Measurements from ENCODE around the gene PFDN6.

Gene PFDN6

DNA sequence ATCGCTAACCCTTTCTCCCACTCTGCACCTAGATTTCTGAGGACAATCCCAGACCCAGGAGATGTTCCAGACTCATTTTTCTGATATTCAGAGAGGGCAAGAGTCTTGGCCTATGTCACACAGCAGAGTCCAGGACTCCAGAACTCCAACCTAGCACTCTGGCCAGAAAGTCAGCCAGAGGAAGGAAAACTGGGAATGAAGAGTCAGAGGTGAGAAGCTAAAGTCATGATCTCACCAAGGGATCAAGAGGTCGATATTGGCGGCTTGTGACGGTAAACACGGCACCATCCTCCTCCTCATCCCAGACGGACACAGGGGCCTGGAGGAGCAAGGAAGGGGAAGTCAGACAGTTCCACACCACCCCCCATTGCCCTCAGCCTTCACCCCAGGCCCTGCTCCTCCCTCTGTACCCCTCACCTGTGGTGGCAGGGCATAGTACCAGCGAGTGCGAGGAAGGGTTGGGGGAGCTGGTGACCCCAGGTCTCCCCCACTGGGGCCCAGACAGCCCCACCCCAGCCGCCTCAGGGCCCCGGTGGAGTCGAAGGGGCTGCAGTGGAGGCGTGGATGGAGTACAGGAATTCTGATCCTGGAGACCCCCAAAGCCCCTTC, 7.5 kb downstream of the PFDN6 start:
- DNase-seq, result no peak

DNA sequence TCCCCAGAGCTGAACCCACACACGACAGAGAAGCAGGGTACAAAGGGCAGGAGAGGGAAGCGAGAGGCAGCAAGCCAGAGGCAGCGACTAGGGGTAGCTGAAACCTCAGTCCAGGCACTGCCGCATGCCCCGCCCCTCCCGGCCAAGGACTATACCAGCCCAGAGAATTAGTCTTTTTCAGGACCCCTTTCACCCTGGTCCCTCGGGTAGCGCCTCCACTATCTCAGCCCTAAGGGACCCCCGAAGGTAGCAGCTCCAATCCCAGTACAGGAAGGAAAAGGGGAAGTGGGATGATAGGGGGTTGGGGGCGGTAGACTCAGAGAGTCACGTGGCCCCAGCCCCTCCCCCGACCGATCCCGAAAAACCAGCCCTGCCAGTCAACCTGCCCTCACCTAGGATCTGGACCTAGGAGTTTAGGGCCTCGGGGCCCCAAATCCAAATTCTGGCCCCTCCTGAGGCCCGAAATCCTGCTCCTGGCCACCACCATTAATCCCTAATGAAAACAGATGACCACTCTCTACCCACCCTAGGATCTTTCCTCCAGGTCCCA, 8.1 kb downstream of the PFDN6 start:
- DNase-seq, result no peak

GRCh38 chr6:33297956-33298772, 8.8 kb downstream of the PFDN6 start:
- no peak for DNase-seq

GRCh38 chr6:33298773-33299236, 9.4 kb downstream of the PFDN6 start, which contains the start of gene RGL2:
TSS of gene RGL2 (minus strand) at chr6:33298942. CDS start at chr6:33298610, 332 bp downstream.
- peak; percentile 79 for DNase-seq

DNA sequence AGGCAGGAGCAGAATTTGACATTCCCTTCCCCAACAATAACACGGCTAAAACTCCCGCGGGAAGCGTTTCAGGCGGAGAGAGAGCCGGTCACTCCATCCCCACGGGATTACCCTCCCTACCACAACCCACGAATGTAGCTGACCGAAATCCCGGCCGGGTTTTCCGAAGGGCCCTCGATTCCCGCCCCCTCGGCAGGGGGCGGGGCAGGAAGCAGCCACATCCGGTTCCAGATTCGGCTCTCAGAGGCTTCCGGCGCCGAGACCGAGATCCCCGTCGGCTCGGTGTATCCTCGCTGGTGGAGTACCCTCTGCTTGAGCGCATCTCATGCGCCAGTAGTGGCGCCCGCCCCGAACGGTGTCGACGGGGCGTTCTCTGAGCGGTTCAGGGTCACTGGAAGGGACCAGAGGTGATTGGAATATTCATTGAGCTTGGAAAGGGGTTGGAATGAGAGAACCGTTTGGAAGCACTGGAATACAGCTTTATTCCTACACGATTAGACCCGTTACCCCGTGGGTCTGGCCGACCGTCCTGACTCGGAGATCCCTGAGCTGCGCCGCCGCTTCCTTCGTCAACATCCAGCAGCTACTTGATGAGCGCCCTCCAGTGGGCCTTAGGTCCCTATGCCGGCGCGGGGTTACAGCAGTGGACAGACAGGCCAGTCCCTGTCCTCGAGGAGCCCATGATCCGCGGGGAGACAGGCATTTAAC, 10.0 kb downstream of the PFDN6 start:
- peak; percentile 96 for DNase-seq

DNA sequence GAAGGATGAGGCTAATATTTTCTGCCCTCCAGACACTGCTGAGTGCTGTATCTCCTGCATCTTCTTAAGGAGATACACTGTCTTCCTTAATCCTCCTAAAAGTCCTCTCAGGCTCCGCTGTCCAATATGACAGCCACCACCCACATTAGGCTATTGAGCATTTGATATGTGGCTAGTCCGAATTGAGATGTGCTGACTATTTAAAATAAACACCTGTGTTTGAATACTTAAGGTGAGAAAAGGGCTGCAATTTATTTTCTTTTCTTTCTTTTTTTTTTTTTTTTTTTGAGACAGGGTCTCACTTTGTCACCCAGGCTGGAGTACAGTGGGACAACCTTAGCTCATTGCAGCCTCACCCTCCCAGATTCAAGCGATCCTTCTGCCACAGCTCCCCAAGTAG, 12.5 kb downstream of the PFDN6 start:
- DNase-seq, result no peak

DNA sequence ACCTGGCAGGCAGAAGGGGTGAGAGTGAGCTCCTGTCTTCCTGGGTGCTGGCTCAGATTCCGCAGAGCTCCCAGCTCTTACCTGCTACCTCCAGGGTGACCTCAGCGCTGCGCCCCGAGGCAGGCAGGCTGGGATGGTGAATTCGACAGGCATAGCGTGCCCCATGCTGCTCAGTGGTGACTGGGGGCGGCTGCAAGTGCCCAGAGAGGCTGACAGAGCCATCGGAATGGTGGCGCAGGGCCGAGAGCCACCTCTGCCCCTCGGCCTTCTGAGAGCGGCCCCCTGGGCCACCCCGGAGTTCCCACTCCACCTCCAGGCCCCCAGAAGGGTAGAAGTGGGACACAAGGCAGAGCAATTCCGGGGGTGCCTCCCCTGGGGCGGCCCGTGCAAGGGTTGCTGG, 14.8 kb downstream of the PFDN6 start:
- DNase-seq, result no peak

DNA sequence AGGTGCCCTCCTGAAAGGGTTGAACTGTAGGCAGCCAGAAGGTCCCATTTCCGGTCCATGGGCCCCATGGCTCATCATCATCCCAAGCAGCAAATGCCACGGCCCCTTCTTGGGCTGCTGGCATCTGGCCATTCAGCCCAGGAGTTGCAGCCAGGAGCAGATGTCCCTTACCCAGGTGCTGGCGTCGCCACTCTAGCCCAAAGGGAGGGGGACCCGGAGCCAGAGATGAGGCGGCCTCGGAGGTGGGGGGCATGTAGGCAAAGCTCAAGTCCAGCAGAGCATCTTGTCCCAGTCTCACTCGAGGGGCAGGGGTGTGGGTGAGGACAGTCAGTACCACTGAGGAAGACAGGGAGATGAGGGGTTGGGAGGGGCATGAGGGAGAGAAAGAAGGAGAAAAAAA, 15.7 kb downstream of the PFDN6 start:
- no peak for DNase-seq

DNA sequence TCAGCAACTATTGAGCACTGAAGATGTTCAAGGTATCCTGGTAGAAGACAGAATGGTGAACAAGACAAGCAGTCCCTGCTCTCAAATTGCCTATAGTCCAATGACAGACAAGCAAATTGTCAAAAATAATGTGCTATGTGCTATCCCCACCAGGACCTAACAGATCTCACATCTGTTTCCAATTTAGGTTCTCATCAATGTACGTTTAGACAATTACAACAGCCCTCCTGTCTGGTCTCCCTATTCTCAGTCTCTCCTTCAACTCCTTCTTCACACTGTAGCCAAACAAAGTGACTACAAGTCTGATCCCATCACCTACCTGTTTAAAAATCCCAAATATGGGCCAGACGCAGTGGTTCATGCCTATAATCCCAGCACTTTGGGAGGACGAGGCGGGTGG, 17.0 kb downstream of the PFDN6 start:
- DNase-seq, result no peak

- peak; percentile 79 for DNase-seq
Observed at GRCh38 chr6:33312361-33313104, 23.1 kb downstream of the PFDN6 start.

DNA sequence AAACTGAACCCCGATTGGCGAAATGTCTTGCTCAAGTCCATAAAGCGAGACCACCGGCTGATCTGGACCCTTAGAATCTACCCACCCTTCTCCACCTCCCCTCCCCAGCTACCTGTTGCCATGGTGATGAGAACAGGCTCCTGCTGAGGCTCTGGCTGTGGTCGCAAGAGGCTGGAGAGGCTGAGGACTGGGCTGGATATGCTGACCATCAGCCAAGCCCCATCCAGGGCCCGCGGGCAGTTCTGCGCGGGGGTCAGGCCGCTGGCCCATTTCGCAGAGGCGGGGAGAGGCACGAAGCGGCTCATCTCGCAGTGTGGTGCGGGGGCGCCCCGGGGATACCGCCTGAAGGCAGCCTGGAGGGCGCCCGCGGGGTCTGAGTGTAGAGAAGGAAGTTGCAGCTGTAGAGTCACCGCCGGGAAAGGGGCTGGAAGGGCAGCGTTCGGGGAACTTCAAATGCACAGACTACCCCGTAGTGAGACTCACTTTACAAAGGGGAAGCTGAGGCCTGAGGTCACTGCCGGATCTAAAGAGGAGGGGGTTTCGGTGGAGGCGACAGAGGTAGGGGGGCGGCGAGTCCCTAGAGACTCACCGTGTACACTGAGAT, 23.8 kb downstream of the PFDN6 start:
- DNase-seq, result peak; percentile 80

DNA sequence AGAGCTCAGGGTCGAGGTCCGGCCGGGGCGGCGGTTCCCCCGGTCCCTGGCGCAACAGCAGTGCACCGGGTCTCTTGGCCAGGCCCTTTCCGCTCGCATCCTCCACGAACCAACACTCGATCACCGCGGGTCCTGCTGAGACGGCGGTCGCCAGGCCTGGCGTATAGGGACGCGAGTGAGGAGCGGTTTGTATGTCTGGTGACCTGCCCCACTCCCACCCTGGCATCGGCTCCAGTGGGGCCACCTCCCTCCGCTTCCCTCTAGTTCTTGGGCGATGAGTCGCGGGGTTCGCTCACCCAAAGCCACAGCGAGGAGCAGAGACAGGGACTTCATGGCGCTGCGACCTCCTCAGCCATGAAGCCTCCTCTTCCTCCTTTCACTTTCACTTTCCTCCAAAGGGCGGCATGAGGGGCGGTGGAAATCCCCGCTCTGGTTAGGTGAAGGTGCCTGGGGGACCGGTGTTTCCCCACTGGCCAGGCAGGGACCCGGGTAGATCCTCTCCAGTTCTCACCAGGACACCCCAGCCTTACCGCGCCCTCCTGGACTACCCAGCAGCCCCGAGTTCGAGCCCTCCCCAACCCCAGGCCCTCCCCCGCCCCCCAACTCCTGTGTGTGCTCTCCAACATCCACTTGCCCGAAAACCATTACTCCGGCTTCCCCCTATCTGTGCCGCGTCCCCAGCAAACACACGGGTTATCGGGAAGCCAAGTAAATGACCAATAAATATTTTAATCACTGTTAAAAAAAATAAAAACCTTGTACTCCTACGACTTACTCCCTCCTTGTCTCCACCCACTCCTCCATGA, 24.5 kb downstream of the PFDN6 start, which contains the start of gene TAPBP:
Gene TAPBP (minus strand): TSS at position 370 of the 806 bp plus-strand sequence. CDS start 37 bp downstream, at position 333.
- DNase-seq, result peak; percentile 90

GRCh38 chr6:33314515-33314942, 25.1 kb downstream of the PFDN6 start:
- DNase-seq, result peak; percentile 73

- DNase-seq, result no peak
Observed at GRCh38 chr6:33314943-33315792, 25.8 kb downstream of the PFDN6 start.

DNA sequence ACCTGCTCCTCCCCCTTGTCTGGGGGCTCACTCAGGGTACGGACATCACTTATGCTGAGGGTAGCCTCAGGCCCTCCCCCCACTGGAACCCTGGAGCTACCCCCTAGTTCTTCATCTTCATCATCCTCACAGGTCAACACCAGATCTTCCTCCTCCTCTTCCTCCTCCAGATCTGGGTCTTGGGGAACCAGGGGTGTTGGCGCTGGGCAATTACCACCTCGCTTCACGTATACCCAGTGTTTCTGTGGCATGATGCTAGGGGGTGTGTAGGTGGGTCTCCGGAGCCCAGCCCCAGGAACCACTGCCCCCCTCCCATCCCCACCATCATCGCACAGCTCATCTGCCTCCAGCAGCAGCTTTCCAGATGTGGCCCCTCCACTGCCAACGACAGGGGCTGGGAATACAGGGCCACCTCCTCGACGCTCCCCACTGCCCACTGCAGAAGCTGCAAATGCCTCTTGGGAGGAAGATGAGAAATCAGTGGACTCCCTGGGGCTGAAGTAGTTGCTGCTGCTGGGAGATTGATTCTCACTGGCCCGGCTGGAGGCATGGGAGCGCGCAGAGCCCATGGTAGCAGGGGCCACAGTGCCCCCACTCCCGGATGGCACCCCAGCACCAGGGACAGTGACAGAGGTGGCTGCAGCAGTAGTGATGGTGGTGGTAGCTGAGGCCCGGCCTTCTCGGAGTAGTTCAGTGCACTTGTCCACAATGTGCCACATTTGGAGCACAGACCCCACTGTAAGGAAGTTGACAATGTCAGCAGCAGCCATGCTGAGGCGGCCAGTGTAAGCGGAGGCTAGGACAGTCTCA, 26.6 kb downstream of the PFDN6 start:
- no peak for DNase-seq

DNA sequence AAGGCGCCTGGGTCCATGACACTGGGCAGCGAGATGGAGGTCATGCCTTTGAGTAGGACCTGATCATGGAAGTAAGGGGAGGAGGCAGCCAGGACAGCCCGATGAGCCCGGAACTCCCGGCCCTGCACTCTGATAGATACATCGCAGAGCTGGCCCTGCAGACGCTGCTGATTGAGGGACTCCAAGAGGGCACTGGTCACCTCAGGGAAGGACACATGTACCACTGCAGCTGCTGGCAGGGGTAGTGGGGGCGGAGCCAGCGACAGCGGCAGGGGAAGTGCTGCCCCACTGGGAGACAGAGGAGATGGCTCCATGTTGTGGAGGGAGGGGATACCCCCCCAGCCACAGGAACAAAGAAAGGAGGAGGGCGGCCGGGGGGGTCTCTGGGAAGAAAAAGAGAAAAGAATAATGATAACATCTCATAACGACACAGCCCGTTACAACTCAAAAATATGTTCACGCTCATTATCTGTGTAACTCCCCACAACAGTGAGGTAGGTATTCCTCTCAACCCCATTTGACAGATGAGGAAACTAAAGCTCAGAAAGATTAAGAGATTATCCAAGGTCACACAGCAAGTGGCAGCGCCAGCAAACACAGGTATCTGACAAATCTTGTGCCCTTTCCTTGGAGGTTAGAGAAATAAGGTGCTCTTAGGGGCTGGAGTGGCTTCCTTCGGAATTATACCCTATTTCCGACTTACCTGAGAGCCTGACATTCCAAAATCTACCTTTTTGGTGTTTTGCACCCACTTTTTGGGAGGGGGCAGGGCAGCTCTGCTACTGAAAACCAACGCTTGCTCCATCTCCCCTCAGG, 27.4 kb downstream of the PFDN6 start:
- no peak for DNase-seq

DNA sequence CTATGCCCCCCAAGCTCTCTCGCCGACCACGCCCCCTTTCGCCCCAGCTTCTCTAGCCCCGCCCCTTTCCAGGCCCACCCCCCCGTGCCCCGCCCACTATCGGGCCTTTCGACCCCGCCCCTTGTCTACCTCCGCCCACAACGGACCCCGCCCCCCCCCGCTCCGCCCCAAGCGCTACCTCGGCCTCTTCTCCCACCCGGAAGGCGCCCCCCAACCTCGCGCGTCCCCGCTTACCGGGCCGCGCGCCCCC, 27.9 kb downstream of the PFDN6 start:
- peak; percentile 85 for DNase-seq

GRCh38 chr6:33317669-33318425, 28.4 kb downstream of the PFDN6 start, which contains the start of gene ZBTB22:
TSS of gene ZBTB22 (minus strand) at chr6:33317744. CDS start at chr6:33316916, 828 bp downstream.
- peak; percentile 96 for DNase-seq

Measured in activated CD8-positive, alpha-beta memory T cell treated with anti-CD3 and anti-CD28 coated beads, Interleukin-2, amount 50 U/mL, for 48 hours (primary cell).